H9 (cell line): ENCODE results near the gene CTBS. TPM values are rescaled to one million over a fixed set of nuclear protein-coding genes. Genes with fewer than 3 reads are reported as not detected.

Experiments used
- DNase-seq: peaks from one replicate; pipeline ENCODE4 v3.0.0-alpha.2; 2017
- H2AFZ ChIP-seq: one replicate; pipeline ENCODE4 v1.6.1; 2013; ENCODE audit warnings: mild to moderate bottlenecking, low read length, control low read depth, moderate library complexity
- H2AK5ac ChIP-seq: 2 replicates; pipeline ENCODE4 v1.6.1; 2013; ENCODE audit warnings: low read length, control low read depth, mixed read lengths; ENCODE audit not compliant: insufficient read length
- H2BK120ac ChIP-seq: one replicate; pipeline ENCODE4 v1.6.1; 2013; ENCODE audit warnings: low read depth, mild to moderate bottlenecking, low read length, control low read depth, inconsistent platforms; ENCODE audit not compliant: poor library complexity, severe bottlenecking
- H2BK12ac ChIP-seq: 2 replicates; pipeline ENCODE4 v1.6.1; 2013; ENCODE audit warnings: low read length, control low read depth, mixed read lengths, low read depth; ENCODE audit not compliant: insufficient read length
- H2BK15ac ChIP-seq: 2 replicates; pipeline ENCODE4 v1.6.1; 2013; ENCODE audit warnings: low read depth, low read length, control low read depth
- H2BK20ac ChIP-seq: one replicate; pipeline ENCODE4 v1.6.1; 2013; ENCODE audit warnings: low read depth, mild to moderate bottlenecking, low read length, control low read depth, inconsistent platforms; ENCODE audit not compliant: poor library complexity, severe bottlenecking
- H2BK5ac ChIP-seq: 2 replicates; pipeline ENCODE4 v1.6.1; 2013; ENCODE audit warnings: low read length, control low read depth, mixed read lengths; ENCODE audit not compliant: insufficient read length
- H3K14ac ChIP-seq: 2 replicates; pipeline ENCODE4 v1.6.1; 2013; ENCODE audit warnings: low read length, control low read depth; ENCODE audit not compliant: insufficient read depth
- H3K18ac ChIP-seq: 2 replicates; pipeline ENCODE4 v1.6.1; 2013; ENCODE audit warnings: low read depth, mild to moderate bottlenecking, mixed read lengths, low read length, control low read depth; ENCODE audit not compliant: insufficient read length
- H3K23ac ChIP-seq: 2 replicates; pipeline ENCODE4 v1.6.1; 2013; ENCODE audit warnings: low read length, control low read depth, mixed read lengths, low read depth; ENCODE audit not compliant: insufficient read length
- H3K23me2 ChIP-seq: 2 replicates; pipeline ENCODE4 v1.6.1; 2013; ENCODE audit warnings: low read depth, mild to moderate bottlenecking, mixed read lengths, low read length, control low read depth; ENCODE audit not compliant: insufficient read length, poor library complexity, severe bottlenecking
- H3K27ac ChIP-seq: 2 replicates; pipeline ENCODE4 v1.5.1; 2013; ENCODE audit warnings: low read length, control low read depth, mixed read lengths, low read depth; ENCODE audit not compliant: insufficient read length
- H3K27me3 ChIP-seq: 2 replicates; pipeline ENCODE4 v1.6.1; 2013; ENCODE audit warnings: low read length, control low read depth, inconsistent platforms; ENCODE audit not compliant: insufficient read depth
- H3K4ac ChIP-seq: 2 replicates; pipeline ENCODE4 v1.6.1; 2013; ENCODE audit warnings: low read depth, mild to moderate bottlenecking, control low read depth, inconsistent platforms, low read length, moderate library complexity
- H3K4me1 ChIP-seq: 2 replicates; pipeline ENCODE4 v1.6.1; 2013; ENCODE audit warnings: low read length, control low read depth, inconsistent platforms; ENCODE audit not compliant: insufficient read depth
- H3K4me2 ChIP-seq: 2 replicates; pipeline ENCODE4 v1.6.1; 2013; ENCODE audit warnings: low read length, control low read depth, mixed read lengths; ENCODE audit not compliant: insufficient read length, insufficient read depth
- H3K56ac ChIP-seq: 2 replicates; pipeline ENCODE4 v1.6.1; 2013; ENCODE audit warnings: low read depth, mild to moderate bottlenecking, mixed read lengths, low read length, control low read depth; ENCODE audit not compliant: insufficient read length
- H3K79me1 ChIP-seq: 2 replicates; pipeline ENCODE4 v1.6.1; 2013; ENCODE audit warnings: low read depth, mild to moderate bottlenecking, moderate library complexity, low read length, control low read depth, inconsistent platforms; ENCODE audit not compliant: insufficient read depth, poor library complexity, severe bottlenecking
- H3K79me2 ChIP-seq: 2 replicates; pipeline ENCODE4 v1.6.1; 2013; ENCODE audit warnings: low read length, control low read depth, inconsistent platforms; ENCODE audit not compliant: insufficient read depth
- H3K9ac ChIP-seq: 2 replicates; pipeline ENCODE4 v1.6.1; 2013; ENCODE audit warnings: low read length, control low read depth, mixed read lengths; ENCODE audit not compliant: insufficient read length; ENCODE audit errors: extremely low read depth
- H3K9me3 ChIP-seq: one replicate; pipeline ENCODE4 v1.6.1; 2013; ENCODE audit warnings: low read depth, low read length, inconsistent platforms; ENCODE audit not compliant: control insufficient read depth
- H3T11ph ChIP-seq: one replicate; pipeline ENCODE4 v1.6.1; 2013; ENCODE audit warnings: mild to moderate bottlenecking, low read length, control low read depth, inconsistent platforms
- H4K20me1 ChIP-seq: one replicate; pipeline ENCODE4 v1.6.1; 2013; ENCODE audit not compliant: control insufficient read depth, insufficient read length, insufficient read depth
- H4K5ac ChIP-seq: 2 replicates; pipeline ENCODE4 v1.6.1; 2013; ENCODE audit warnings: low read depth, mild to moderate bottlenecking, mixed read lengths, low read length, control low read depth; ENCODE audit not compliant: insufficient read length
- H4K8ac ChIP-seq: replicated peaks from 2 replicates; pipeline ENCODE4 v1.6.1; 2013; ENCODE audit warnings: low read length, control low read depth, mixed read lengths, low read depth; ENCODE audit not compliant: insufficient read length
- H4K91ac ChIP-seq: 2 replicates; pipeline ENCODE4 v1.6.1; 2013; ENCODE audit warnings: low read depth, mild to moderate bottlenecking, moderate library complexity, mixed read lengths, low read length, control low read depth; ENCODE audit not compliant: insufficient read length
- H3K27ac Mint-ChIP-seq, 3 experiments: 2 replicates in 2 of 3; 3 replicates in 1 of 3; pipeline ENCODE4 v1.8.0; 2020 to 2021; ENCODE audit warnings: mixed read lengths in 3 of 3, mild to moderate bottlenecking in 1 of 3, moderate library complexity in 1 of 3
- H3K27me3 Mint-ChIP-seq: 2 replicates; pipeline ENCODE4 v1.8.0; 2021; ENCODE audit warnings: low read depth, mild to moderate bottlenecking, moderate library complexity, mixed read lengths
- H3K36me3 Mint-ChIP-seq, 3 experiments: 2 replicates in 2 of 3; 3 replicates in 1 of 3; pipeline ENCODE4 v1.8.0; 2020 to 2021; ENCODE audit warnings: low read depth in 3 of 3, mixed read lengths in 3 of 3; ENCODE audit not compliant: insufficient read depth in 1 of 3
- H3K4me1 Mint-ChIP-seq, 2 experiments: 2 replicates each; pipeline ENCODE4 v1.8.0; 2020; ENCODE audit warnings: mixed read lengths in 2 of 2
- H3K4me3 Mint-ChIP-seq, 2 experiments: 2 replicates in 1 of 2; 3 replicates in 1 of 2; pipeline ENCODE4 v1.8.0; 2020 to 2021; ENCODE audit warnings: mild to moderate bottlenecking in 2 of 2, mixed read lengths in 2 of 2, moderate library complexity in 1 of 2
- H3K9me3 Mint-ChIP-seq, 2 experiments: 2 replicates in 1 of 2; 3 replicates in 1 of 2; pipeline ENCODE4 v1.8.0; 2020; ENCODE audit warnings: mild to moderate bottlenecking in 2 of 2, mixed read lengths in 2 of 2, moderate library complexity in 1 of 2
- CTCF ChIP-seq: fragments of 200-600 bp; sonication (generic); conservative IDR thresholded peaks from 3 replicates; pipeline ENCODE4 v1.8.0; 2021; ENCODE audit warnings: antibody characterized with exemption, mild to moderate bottlenecking
- WGBS: extraction: QIAGEN DNeasy Blood & Tissue Kit; methylation state at CpG from one replicate; pipeline ENCODE4 v1.1.7; 2013; ENCODE audit warnings: missing lambda C conversion rate, low lambda C conversion rate, mixed read lengths; ENCODE audit not compliant: insufficient read length; ENCODE audit errors: extremely low coverage; 5-methylcytosine and 5-hydroxymethylcytosine counted together
- total RNA-seq: library from RNA; stranded (reverse); gene quantifications from 2 replicates; pipeline ENCODE4 v1.2.1, GENCODE V29; 2021

Gene CTBS
- total RNA-seq, 1 experiment from 2014 or later, result 2.8 TPM

- Histone ChIP-seq H3K4ac (no peak overlapping the region), H3K18ac (no peak overlapping the region), H3T11ph (no peak overlapping the region), H2BK12ac (no peak overlapping the region), H3K27ac (no peak overlapping the region), H4K5ac (no peak overlapping the region), H2BK5ac (no peak overlapping the region), H3K4me1 (no peaks in the 10 kb centered on the region; the same call in 1 of the 2 replicates), H2BK15ac (no peak overlapping the region), H2AK5ac (no peak overlapping the region), H3K56ac (no peak overlapping the region), H4K8ac (no peak overlapping the region), H3K9me3 (peaks cover 4% of the 10 kb centered on the region), H3K79me1 (no peaks in the 10 kb centered on the region), H2BK120ac (no peak overlapping the region), H2AFZ (no peak overlapping the region), H3K9ac (no peak overlapping the region), H2BK20ac (no peak overlapping the region), H3K27me3 (no peaks in the 10 kb centered on the region), H3K4me2 (no peak overlapping the region), H3K79me2 (no peaks in the 10 kb centered on the region), H4K20me1 (no peaks in the 10 kb centered on the region), H3K14ac (no peak overlapping the region; the same call in 1 of the 2 replicates), H3K23ac (no peak overlapping the region), H3K23me2 (no peaks in the 10 kb centered on the region), H4K91ac (no peak overlapping the region)
- Mint-ChIP-seq H3K27ac (no peak overlapping the region), H3K36me3 (peaks cover 3 to 22% (median 7%) of the 10 kb centered on the region in 3 experiments; a peak in 5 of 7 replicates), H3K27me3 (no peaks in the 10 kb centered on the region; the same call in 1 of the 2 replicates), H3K4me3 (no peak overlapping the region), H3K9me3 (peaks cover 9 to 23% of the 10 kb centered on the region in 2 experiments), H3K4me1 (peaks cover 22 to 31% of the 10 kb centered on the region in 2 experiments)
- no peak for DNase-seq
- WGBS, result no CpG with 5 or more reads among the region's 1 CpG
- TF ChIP-seq CTCF, result no peak
These were observed 11.6 kb upstream of the CTBS start for GRCh38 chr1:84585803-84586202.
